Endothelial cell of umbilical vein (primary cell): ENCODE measurements around the gene MYO1A. TPM values are rescaled to one million over a fixed set of nuclear protein-coding genes. Genes with fewer than 3 reads are reported as not detected.

Source experiments
- BruUV-seq: library from RNA; stranded (reverse); fragments of 400-500 nt; replicated peaks from 2 replicates; lab custom pipeline; 2021; lab: Mats Ljungman, UMichigan
- CTCF ChIA-PET: fragments of 300-600, 350-600 bp; sonication (Branson Sonifier 250); formaldehyde crosslinking; loops from one replicate; lab custom pipeline; 2021; ENCODE audit warnings: antibody characterized with exemption, inconsistent platforms; lab: Charles Lee
- POLR2A ChIA-PET: fragments of 300-600, 350-600 bp; sonication (Branson Sonifier 250); formaldehyde crosslinking; loops from one replicate; lab custom pipeline; 2021; ENCODE audit warnings: antibody characterized with exemption, inconsistent platforms; lab: Charles Lee
- DNase-seq: peaks from one replicate; pipeline ENCODE4 v3.0.0-alpha.2; 2011; ENCODE audit warnings: low read depth, low spot score
- FAIRE-seq: peaks from 2 replicates; lab custom pipeline; 2011; peaks lifted over from hg19 to GRCh38; lab: Jason Lieb, UNC
- H2AFZ ChIP-seq: 2 replicates; pipeline ENCODE4 v1.6.0; 2012; ENCODE audit warnings: low read depth, low read length, control low read depth, inconsistent platforms
- H3K27ac ChIP-seq: 2 replicates; pipeline ENCODE4 v1.5.1; 2011; ENCODE audit warnings: low read depth, mild to moderate bottlenecking, control low read depth, low read length, moderate library complexity; ENCODE audit not compliant: insufficient read depth
- H3K27me3 ChIP-seq, 2 experiments: 2 replicates each; pipeline versions ENCODE4 v1.6.0 to v1.6.1; 2011; ENCODE audit warnings: low read length in 2 of 2, mixed read lengths in 1 of 2; ENCODE audit not compliant: control insufficient read depth in 2 of 2, insufficient read depth in 2 of 2
- H3K36me3 ChIP-seq, 2 experiments: 2 replicates in 1 of 2; 3 replicates in 1 of 2; pipeline ENCODE4 v1.5.1; 2011; ENCODE audit warnings: low read length in 2 of 2, mild to moderate bottlenecking in 1 of 2, moderate library complexity in 1 of 2; ENCODE audit not compliant: control insufficient read depth in 2 of 2, insufficient read depth in 2 of 2; ENCODE audit errors: extremely low read depth in 1 of 2
- H3K4me1 ChIP-seq: 3 replicates; pipeline ENCODE4 v1.5.1; 2011; ENCODE audit warnings: mild to moderate bottlenecking, low read length; ENCODE audit not compliant: control insufficient read depth, insufficient read depth; ENCODE audit errors: extremely low read depth
- H3K4me2 ChIP-seq: 2 replicates; pipeline ENCODE4 v1.6.1; 2011; ENCODE audit warnings: low read length, control low read depth, mixed read lengths; ENCODE audit not compliant: insufficient read depth
- H3K4me3 ChIP-seq, 3 experiments: fragments of 200-600 bp in 1 of 3; sonication (generic), shearing (Covaris generic) in 1 of 3; replicated peaks in 1 of 3; 2 replicates each; pipeline ENCODE4 v1.5.1; 2011 to 2016; ENCODE audit warnings: control low read depth in 3 of 3, low read length in 3 of 3, mild to moderate bottlenecking in 2 of 3, inconsistent platforms in 1 of 3, low read depth in 1 of 3, moderate library complexity in 1 of 3; ENCODE audit not compliant: insufficient read depth in 1 of 3
- H3K79me2 ChIP-seq: 2 replicates; pipeline ENCODE4 v1.6.0; 2012; ENCODE audit warnings: low read length, inconsistent platforms; ENCODE audit not compliant: control insufficient read depth, insufficient read depth
- H3K9ac ChIP-seq: replicated peaks from 2 replicates; pipeline ENCODE3; 2011; ENCODE audit warnings: low read length, control low read depth; ENCODE audit not compliant: insufficient read depth; ENCODE audit errors: extremely low read depth
- H3K9me1 ChIP-seq: replicated peaks from 3 replicates; pipeline ENCODE4 v1.6.0; 2011; ENCODE audit warnings: mild to moderate bottlenecking, low read length; ENCODE audit not compliant: control insufficient read depth, insufficient read depth; ENCODE audit errors: extremely low read depth
- H3K9me3 ChIP-seq: replicated peaks from 2 replicates; pipeline ENCODE4 v1.5.1; 2012; ENCODE audit warnings: low read length, inconsistent platforms; ENCODE audit not compliant: control insufficient read depth, insufficient read depth
- H4K20me1 ChIP-seq: replicated peaks from 2 replicates; pipeline ENCODE3; 2011; ENCODE audit warnings: mild to moderate bottlenecking, low read length; ENCODE audit not compliant: control insufficient read depth, insufficient read depth; ENCODE audit errors: extremely low read depth
- CTCF ChIP-seq, 2 donors: IDR thresholded peaks; 1 replicate in 1 of 2; 2 replicates in 1 of 2; pipeline ENCODE4 v1.5.1; 2011; ENCODE audit warnings: low read length in 2 of 2, mild to moderate bottlenecking in 2 of 2, moderate library complexity in 2 of 2, control low read depth in 1 of 2, inconsistent platforms in 1 of 2, low read depth in 1 of 2; ENCODE audit not compliant: insufficient read depth in 1 of 2; ENCODE audit errors: extremely low read depth in 1 of 2
- POLR2A ChIP-seq: IDR thresholded peaks from 2 replicates; pipeline ENCODE4 v1.6.1; 2012; ENCODE audit warnings: low read depth, mild to moderate bottlenecking, control low read depth, low read length
- POLR2AphosphoS5 ChIP-seq: IDR thresholded peaks from 2 replicates; pipeline ENCODE4 v1.6.1; 2012; ENCODE audit warnings: low read depth, mild to moderate bottlenecking, control low read depth, low read length, moderate library complexity; ENCODE audit not compliant: insufficient read depth
- dilution Hi-C: fragments of 300-500 bp; cut with MboI; formaldehyde crosslinking; loops from one replicate; pipeline ENCODE4 v1.15.0; 2019; ENCODE audit warnings: low sequenced_read_pairs; ENCODE audit not compliant: extremely low pct_ligation_motif_present
- intact Hi-C: fragments of 100-400 bp; cut with micrococcal nuclease; formaldehyde crosslinking; loops from one replicate; pipeline ENCODE4 v1.10.0; 2022
- polyA plus RNA-seq, 4 experiments: library from polyadenylated mRNA; depleted of rRNA in 3 of 4; stranded (reverse) in 3 of 4; unstranded in 1 of 4; fragments of >200 nt; gene quantifications; 2 replicates each; pipeline versions ENCODE4 v1.2.1 to v1.2.3, GENCODE V29; 2011 to 2012; ENCODE audit warnings: missing spikeins in 1 of 4
- total RNA-seq: library from RNA; stranded (reverse); gene quantifications from 2 replicates; pipeline ENCODE4 v1.2.3, GENCODE V29; 2021

The MYO1A gene
- total and polyA plus RNA-seq, 2 donors (not counting 3 experiments of a cell fraction or from before 2014, with no cell fraction given): not detected

GRCh38 chr12:57090924-57091637, 41.2 kb upstream of the MYO1A start:
- Histone ChIP-seq H3K27ac (no peak overlapping the region), H4K20me1 (no peaks in the 10 kb centered on the region), H3K9me3 (no peaks in the 10 kb centered on the region), H3K9me1 (no peaks in the 10 kb centered on the region), H3K79me2 (peaks cover 16% of the 10 kb centered on the region), H3K9ac (no peak overlapping the region), H3K27me3 (no peaks in the 10 kb centered on the region), H2AFZ (no peak overlapping the region), H3K4me3 (peak overlapping the region in 1 of 3 experiments; percentile 86), H3K36me3 (peaks cover 0 to 31% of the 10 kb centered on the region in 2 experiments), H3K4me1 (peaks cover 19% of the 10 kb centered on the region), H3K4me2 (peak overlapping the region; percentile 33)
- DNase-seq (no peak), FAIRE-seq (peak; percentile 71)
- ChIA-PET CTCF (interaction anchor here (0.9 to 14.4 kb wide), 7 partner anchors 12 to 34 kb away, joined by 3 to 158 read pairs (median 5); partner anchors contain the start of genes NEMP1 and STAT6), POLR2A (no interaction called here)
- intact Hi-C loops (no loop called here), dilution Hi-C loops (no loop called here)
- TF ChIP-seq CTCF (IDR thresholded peaks at IDR 0.05; ENCODE audit: extremely low read depth in 1 of 2, insufficient read depth in 1 of 2, low read depth in 1 of 2, low read length in 2 of 2): peak in 1 of 2 donors; percentile 22
- TF ChIP-seq POLR2A: no peak
- BruUV-seq: no TSS peak

GRCh38 chr12:57090490-57090889, 40.6 kb upstream of the MYO1A start:
- FAIRE-seq: no peak
- no peak for TF ChIP-seq POLR2AphosphoS5
- no peak for TF ChIP-seq POLR2A
- TF ChIP-seq CTCF (IDR thresholded peaks at IDR 0.05; ENCODE audit: extremely low read depth in 1 of 2, insufficient read depth in 1 of 2, low read depth in 1 of 2, low read length in 2 of 2): no peak
- dilution Hi-C loops: no loop called here

More at GRCh38 chr12:57090490-57090889, 40.6 kb upstream of the MYO1A start:
- Histone ChIP-seq H3K27me3 (no peaks in the 10 kb centered on the region), H3K4me1 (peaks cover 20% of the 10 kb centered on the region), H3K4me2 (peak overlapping the region; percentile 33), H3K9ac (no peak overlapping the region), H3K9me1 (no peaks in the 10 kb centered on the region), H2AFZ (no peak overlapping the region), H3K9me3 (no peaks in the 10 kb centered on the region), H3K4me3 (peak overlapping the region in 2 of 3 experiments; percentile 21 to 86), H3K79me2 (peaks cover 16% of the 10 kb centered on the region), H3K36me3 (peaks cover 0 to 26% of the 10 kb centered on the region in 2 experiments), H4K20me1 (no peaks in the 10 kb centered on the region), H3K27ac (no peak overlapping the region)
- no peak for DNase-seq
- CTCF ChIA-PET: interaction anchor here (0.9 to 14.4 kb wide), 7 partner anchors 11 to 92 kb away, joined by 3 to 158 read pairs (median 4); partner anchors contain the start of genes NEMP1 and STAT6
- intact Hi-C loops: no loop called here
- POLR2A ChIA-PET: no interaction called here
- no TSS peak for BruUV-seq
